GM23338 (cell line): Measurements from ENCODE around the gene PHACTR1. TPM values are rescaled to one million over a fixed set of nuclear protein-coding genes. Genes with fewer than 3 reads are reported as not detected.

ENCODE experiments used
- ATAC-seq: fragments of 200-7000 bp; cut with Tn5 transposase; 3 replicates; pipeline ENCODE4 v1.9.1; 2020
- DNase-seq: peaks from one replicate; pipeline ENCODE4 v3.0.0-alpha.2; 2015; ENCODE audit warnings: low spot score
- H2AFZ ChIP-seq: fragments of 200-600 bp; sonication (generic); 2 replicates; pipeline ENCODE4 v1.8.0; 2016; ENCODE audit warnings: antibody characterized with exemption, mild to moderate bottlenecking, moderate library complexity
- H3F3A ChIP-seq: fragments of 200-600 bp; sonication (generic); replicated peaks from 2 replicates; pipeline ENCODE4 v1.8.0; 2017; ENCODE audit warnings: antibody characterized with exemption, mixed run types, low read depth
- H3K27ac ChIP-seq: fragments of 200-600 bp; sonication (generic); 2 replicates; pipeline ENCODE4 v1.6.1; 2016; ENCODE audit warnings: low read depth
- H3K27me3 ChIP-seq: fragments of 200-600 bp; sonication (generic); 2 replicates; pipeline ENCODE4 v1.8.0; 2016; ENCODE audit warnings: mild to moderate bottlenecking, mixed run types, moderate library complexity; ENCODE audit not compliant: insufficient read depth
- H3K36me3 ChIP-seq: fragments of 200-600 bp; sonication (generic); 2 replicates; pipeline ENCODE4 v1.8.0; 2016; ENCODE audit warnings: mild to moderate bottlenecking; ENCODE audit not compliant: insufficient read depth
- H3K4me1 ChIP-seq: fragments of 200-600 bp; sonication (generic); 2 replicates; pipeline ENCODE4 v1.8.0; 2016; ENCODE audit warnings: mild to moderate bottlenecking, moderate library complexity; ENCODE audit not compliant: insufficient read depth
- H3K4me2 ChIP-seq: fragments of 200-600 bp; sonication (generic); 2 replicates; pipeline ENCODE4 v1.7.1; 2017; ENCODE audit warnings: mixed run types
- H3K4me3 ChIP-seq: fragments of 200-600 bp; sonication (generic); 2 replicates; pipeline ENCODE4 v1.6.1; 2016; ENCODE audit warnings: mixed run types
- H3K79me2 ChIP-seq: fragments of 200-600 bp; sonication (generic); replicated peaks from 2 replicates; pipeline ENCODE4 v1.8.0; 2017; ENCODE audit warnings: mild to moderate bottlenecking; ENCODE audit not compliant: insufficient read depth
- H3K9me2 ChIP-seq: fragments of 200-600 bp; sonication (generic); 2 replicates; pipeline ENCODE4 v1.8.0; 2017; ENCODE audit not compliant: insufficient read depth
- H4K20me1 ChIP-seq: fragments of 200-600 bp; sonication (generic); replicated peaks from 2 replicates; pipeline ENCODE4 v1.8.0; 2017; ENCODE audit warnings: mild to moderate bottlenecking; ENCODE audit not compliant: insufficient read depth
- H3K27ac Mint-ChIP-seq: 2 replicates; pipeline ENCODE4 v1.8.0; 2020; ENCODE audit warnings: inconsistent platforms, mild to moderate bottlenecking, moderate library complexity, mixed read lengths
- H3K27me3 Mint-ChIP-seq: 3 replicates; pipeline ENCODE4 v1.8.0; 2022; ENCODE audit warnings: low read depth, mild to moderate bottlenecking, moderate library complexity, mixed read lengths, inconsistent platforms; ENCODE audit not compliant: insufficient read depth, poor library complexity
- H3K36me3 Mint-ChIP-seq: 3 replicates; pipeline ENCODE4 v1.8.0; 2021; ENCODE audit warnings: low read depth, mild to moderate bottlenecking, inconsistent platforms, moderate library complexity, mixed read lengths
- H3K4me1 Mint-ChIP-seq: 3 replicates; pipeline ENCODE4 v1.8.0; 2020; ENCODE audit warnings: mild to moderate bottlenecking, inconsistent platforms, mixed read lengths
- H3K4me3 Mint-ChIP-seq: 3 replicates; pipeline ENCODE4 v1.8.0; 2021; ENCODE audit warnings: moderate library complexity, mild to moderate bottlenecking, inconsistent platforms, mixed read lengths
- H3K9me3 Mint-ChIP-seq: 3 replicates; pipeline ENCODE4 v1.8.0; 2020; ENCODE audit warnings: moderate library complexity, mild to moderate bottlenecking, inconsistent platforms, mixed read lengths
- CREB1 ChIP-seq: fragments of 250-450 bp; sonication (Bioruptor Pico); IDR thresholded peaks from 2 replicates; pipeline ENCODE4 v1.5.0; 2020; ENCODE audit warnings: low read depth, mild to moderate bottlenecking, moderate library complexity
- EZH2 ChIP-seq: fragments of 200-600 bp; sonication (generic); IDR thresholded peaks from one replicate; pipeline ENCODE4 v1.8.0; 2017; ENCODE audit warnings: antibody characterized with exemption, mild to moderate bottlenecking, low read depth; ENCODE audit not compliant: unreplicated experiment
- EZH2phosphoT487 ChIP-seq: fragments of 200-600 bp; sonication (generic); IDR thresholded peaks from one replicate; pipeline ENCODE4 v1.8.1; 2018; ENCODE audit warnings: antibody characterized with exemption; ENCODE audit not compliant: unreplicated experiment
- JUNB ChIP-seq: IDR thresholded peaks from one replicate; pipeline ENCODE4 v1.6.1; 2016; ENCODE audit warnings: antibody characterized with exemption; ENCODE audit not compliant: unreplicated experiment
- POLR2AphosphoS5 ChIP-seq: IDR thresholded peaks from 2 replicates; pipeline ENCODE4 v1.6.1; 2016; ENCODE audit warnings: antibody characterized with exemption, low read depth
- STAT1 ChIP-seq: IDR thresholded peaks from one replicate; pipeline ENCODE4 v1.6.1; 2016; ENCODE audit warnings: antibody characterized with exemption; ENCODE audit not compliant: unreplicated experiment
- ZNF331 ChIP-seq: fragments of 250-450 bp; sonication (Bioruptor Pico); IDR thresholded peaks from 2 replicates; pipeline ENCODE4 v1.5.0; 2020; ENCODE audit warnings: low read depth, mild to moderate bottlenecking, moderate library complexity
- polyA plus RNA-seq: library from polyadenylated mRNA; unstranded; fragments of >200 nt; fragmentation: Nextera tagmentation; extraction: Ambion mirVana; gene quantifications from 2 replicates; pipeline ENCODE4 v1.2.1, GENCODE V29; 2016
- total RNA-seq: library from RNA; depleted of rRNA; stranded (reverse); fragments of >200 nt; shearing (Covaris generic); gene quantifications from 2 replicates; pipeline ENCODE4 v1.2.3, GENCODE V29; 2014
- TF ChIP-seq, protein P1 (sequence below), 2 experiments: fragments of 200-600 bp in 1 of 2; sonication (generic) in 1 of 2; conservative IDR thresholded peaks; 2 replicates each; pipeline versions ENCODE4 v1.5.1 to v1.6.1; 2016 to 2017; ENCODE audit warnings: antibody characterized with exemption in 2 of 2, low read depth in 2 of 2, mild to moderate bottlenecking in 2 of 2, moderate library complexity in 1 of 2
- TF ChIP-seq, protein P2 (sequence below): IDR thresholded peaks from one replicate; pipeline ENCODE4 v1.6.1; 2018; ENCODE audit warnings: antibody characterized with exemption; ENCODE audit not compliant: unreplicated experiment

PHACTR1 gene
- total and polyA plus RNA-seq, 2 experiments from 2014 or later: 5.9 to 19.3 TPM

DNA sequence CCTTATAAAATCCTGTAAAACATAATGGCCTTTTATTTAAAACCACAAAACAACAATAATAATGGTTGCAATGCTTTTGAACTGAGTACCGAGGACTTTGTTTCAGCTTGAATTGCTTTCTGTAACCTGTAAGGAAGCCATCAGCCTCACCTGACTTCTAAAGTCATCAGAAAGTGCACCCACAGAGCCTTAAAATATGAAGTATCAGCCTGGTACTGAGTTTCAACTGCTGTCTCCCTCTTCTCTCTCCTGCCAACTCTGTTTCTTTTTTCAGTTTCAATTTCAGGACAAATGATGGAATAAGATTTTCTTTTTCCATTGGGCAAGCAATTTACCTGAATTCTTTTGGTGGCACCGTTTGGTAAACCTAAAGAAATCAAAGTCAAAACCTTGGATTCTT is 119.4 kb downstream of the PHACTR1 start (continued):
- TF ChIP-seq EZH2 (no peak), JUNB (no peak), ZNF331 (CRISPR knock-in tag) (no peak), STAT1 (no peak), EZH2phosphoT487 (no peak), CREB1 (no peak)
- TF ChIP-seq, protein P1, sequence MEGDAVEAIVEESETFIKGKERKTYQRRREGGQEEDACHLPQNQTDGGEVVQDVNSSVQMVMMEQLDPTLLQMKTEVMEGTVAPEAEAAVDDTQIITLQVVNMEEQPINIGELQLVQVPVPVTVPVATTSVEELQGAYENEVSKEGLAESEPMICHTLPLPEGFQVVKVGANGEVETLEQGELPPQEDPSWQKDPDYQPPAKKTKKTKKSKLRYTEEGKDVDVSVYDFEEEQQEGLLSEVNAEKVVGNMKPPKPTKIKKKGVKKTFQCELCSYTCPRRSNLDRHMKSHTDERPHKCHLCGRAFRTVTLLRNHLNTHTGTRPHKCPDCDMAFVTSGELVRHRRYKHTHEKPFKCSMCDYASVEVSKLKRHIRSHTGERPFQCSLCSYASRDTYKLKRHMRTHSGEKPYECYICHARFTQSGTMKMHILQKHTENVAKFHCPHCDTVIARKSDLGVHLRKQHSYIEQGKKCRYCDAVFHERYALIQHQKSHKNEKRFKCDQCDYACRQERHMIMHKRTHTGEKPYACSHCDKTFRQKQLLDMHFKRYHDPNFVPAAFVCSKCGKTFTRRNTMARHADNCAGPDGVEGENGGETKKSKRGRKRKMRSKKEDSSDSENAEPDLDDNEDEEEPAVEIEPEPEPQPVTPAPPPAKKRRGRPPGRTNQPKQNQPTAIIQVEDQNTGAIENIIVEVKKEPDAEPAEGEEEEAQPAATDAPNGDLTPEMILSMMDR (conservative IDR thresholded peaks at IDR 0.05; ENCODE audit: low read depth in 2 of 2): no peak
- TF ChIP-seq, protein P2, sequence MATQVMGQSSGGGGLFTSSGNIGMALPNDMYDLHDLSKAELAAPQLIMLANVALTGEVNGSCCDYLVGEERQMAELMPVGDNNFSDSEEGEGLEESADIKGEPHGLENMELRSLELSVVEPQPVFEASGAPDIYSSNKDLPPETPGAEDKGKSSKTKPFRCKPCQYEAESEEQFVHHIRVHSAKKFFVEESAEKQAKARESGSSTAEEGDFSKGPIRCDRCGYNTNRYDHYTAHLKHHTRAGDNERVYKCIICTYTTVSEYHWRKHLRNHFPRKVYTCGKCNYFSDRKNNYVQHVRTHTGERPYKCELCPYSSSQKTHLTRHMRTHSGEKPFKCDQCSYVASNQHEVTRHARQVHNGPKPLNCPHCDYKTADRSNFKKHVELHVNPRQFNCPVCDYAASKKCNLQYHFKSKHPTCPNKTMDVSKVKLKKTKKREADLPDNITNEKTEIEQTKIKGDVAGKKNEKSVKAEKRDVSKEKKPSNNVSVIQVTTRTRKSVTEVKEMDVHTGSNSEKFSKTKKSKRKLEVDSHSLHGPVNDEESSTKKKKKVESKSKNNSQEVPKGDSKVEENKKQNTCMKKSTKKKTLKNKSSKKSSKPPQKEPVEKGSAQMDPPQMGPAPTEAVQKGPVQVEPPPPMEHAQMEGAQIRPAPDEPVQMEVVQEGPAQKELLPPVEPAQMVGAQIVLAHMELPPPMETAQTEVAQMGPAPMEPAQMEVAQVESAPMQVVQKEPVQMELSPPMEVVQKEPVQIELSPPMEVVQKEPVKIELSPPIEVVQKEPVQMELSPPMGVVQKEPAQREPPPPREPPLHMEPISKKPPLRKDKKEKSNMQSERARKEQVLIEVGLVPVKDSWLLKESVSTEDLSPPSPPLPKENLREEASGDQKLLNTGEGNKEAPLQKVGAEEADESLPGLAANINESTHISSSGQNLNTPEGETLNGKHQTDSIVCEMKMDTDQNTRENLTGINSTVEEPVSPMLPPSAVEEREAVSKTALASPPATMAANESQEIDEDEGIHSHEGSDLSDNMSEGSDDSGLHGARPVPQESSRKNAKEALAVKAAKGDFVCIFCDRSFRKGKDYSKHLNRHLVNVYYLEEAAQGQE: no peak

DNA sequence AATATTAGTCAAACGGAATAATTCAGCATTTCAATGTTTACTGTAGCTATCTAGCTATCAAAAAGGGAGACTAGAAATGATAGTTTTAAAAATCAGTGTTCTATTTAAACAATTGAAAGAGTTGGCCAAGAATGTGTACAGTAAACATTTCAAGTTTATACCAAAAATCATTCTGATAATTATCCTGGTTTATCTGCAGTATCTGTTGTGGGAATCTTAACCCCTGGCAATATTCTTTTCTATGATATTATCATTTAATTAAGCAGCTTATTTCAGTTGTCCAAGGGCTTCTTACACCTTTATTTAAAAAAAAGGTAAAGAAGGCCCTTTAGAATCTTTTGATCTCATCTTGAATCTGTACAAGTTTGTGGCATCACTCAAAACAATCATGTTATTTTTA is 125.1 kb downstream of the PHACTR1 start:
- peaks cover 23% of the 10 kb centered on the region for H3K4me1 Mint-ChIP-seq
- H3K79me2 ChIP-seq: no peaks in the 10 kb centered on the region
- peaks cover 12% of the 10 kb centered on the region for H3K4me1 ChIP-seq
- no peak overlapping the region for H3K4me2 ChIP-seq
- no peaks in the 10 kb centered on the region for H3K9me2 ChIP-seq
- H3K27me3 Mint-ChIP-seq: peaks cover 2% of the 10 kb centered on the region
- H3K4me3 ChIP-seq: no peak overlapping the region
- no peak overlapping the region for H3K4me3 Mint-ChIP-seq
- H3K27ac ChIP-seq: no peak overlapping the region
- no peaks in the 10 kb centered on the region for H3K27me3 ChIP-seq
- no peak overlapping the region for H2AFZ ChIP-seq
- H3K36me3 Mint-ChIP-seq: peaks cover 13% of the 10 kb centered on the region; the same call in 2 of the 3 replicates
- H3F3A ChIP-seq: no peaks in the 10 kb centered on the region
- no peak overlapping the region for H3K27ac Mint-ChIP-seq
- TF ChIP-seq, protein P2: no peak
- TF ChIP-seq EZH2: no peak
- TF ChIP-seq, protein P1 (conservative IDR thresholded peaks at IDR 0.05; ENCODE audit: low read depth in 2 of 2): no peak
- no peak for TF ChIP-seq POLR2AphosphoS5
- ATAC-seq (no peak), DNase-seq (no peak)
- no peaks in the 10 kb centered on the region for H4K20me1 ChIP-seq
- H3K36me3 ChIP-seq: no peaks in the 10 kb centered on the region
- peaks cover 11% of the 10 kb centered on the region for H3K9me3 Mint-ChIP-seq
